ENCODE results near the gene TSPYL2.
A peak's percentile ranks its signal among the peaks of the same experiment; 100 is the strongest.

Gene TSPYL2

GRCh38 chrX:53081925-53082772, at the start of gene TSPYL2:
Gene TSPYL2, plus strand, starts transcription at chrX:53082367. Its CDS starts 132 bp downstream, at chrX:53082499.
- DNase-seq = peak; percentile 90

DNA sequence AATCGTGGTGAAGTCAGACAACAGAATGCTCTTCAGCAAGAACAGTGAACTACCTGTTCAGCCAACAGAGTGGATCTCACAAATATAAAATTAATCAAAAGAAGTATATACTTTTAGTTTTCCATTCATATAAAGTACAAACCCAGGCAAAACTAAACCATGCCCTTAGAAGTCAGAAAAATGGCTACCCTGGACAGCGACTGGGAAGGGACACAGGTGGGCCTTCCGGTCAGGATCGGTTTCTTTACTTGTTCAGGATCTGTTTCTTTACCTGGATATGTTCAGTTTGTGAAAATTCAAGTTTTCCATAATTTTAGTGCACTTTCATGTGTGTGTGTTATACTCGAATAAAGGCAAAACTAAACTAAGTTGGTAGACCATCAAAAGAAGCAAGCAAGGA, 46.0 kb upstream of the TSPYL2 start:
- DNase-seq = no peak

DNA sequence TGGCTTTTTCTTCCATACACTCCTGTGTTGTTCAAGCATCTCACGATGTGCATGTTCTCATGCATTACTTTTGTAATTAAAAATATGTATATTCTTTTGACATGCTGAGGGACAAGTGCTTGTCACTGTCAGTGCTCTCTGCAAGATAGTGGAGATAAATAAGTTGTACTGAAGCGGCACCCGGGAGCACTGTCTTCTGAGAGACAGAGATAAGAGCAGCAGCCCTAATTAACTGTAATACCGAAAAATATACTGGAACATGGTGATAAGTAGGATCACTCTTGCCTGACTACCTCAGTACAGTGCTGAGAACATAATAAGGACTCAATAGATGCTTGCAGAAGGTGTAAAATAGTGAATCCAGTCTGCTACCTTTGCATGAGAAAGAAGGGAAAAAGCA, 42.9 kb upstream of the TSPYL2 start:
- DNase-seq = no peak

- no peak for DNase-seq
Measured at GRCh38 chrX:53044995-53045394, 37.2 kb upstream of the TSPYL2 start.

DNA sequence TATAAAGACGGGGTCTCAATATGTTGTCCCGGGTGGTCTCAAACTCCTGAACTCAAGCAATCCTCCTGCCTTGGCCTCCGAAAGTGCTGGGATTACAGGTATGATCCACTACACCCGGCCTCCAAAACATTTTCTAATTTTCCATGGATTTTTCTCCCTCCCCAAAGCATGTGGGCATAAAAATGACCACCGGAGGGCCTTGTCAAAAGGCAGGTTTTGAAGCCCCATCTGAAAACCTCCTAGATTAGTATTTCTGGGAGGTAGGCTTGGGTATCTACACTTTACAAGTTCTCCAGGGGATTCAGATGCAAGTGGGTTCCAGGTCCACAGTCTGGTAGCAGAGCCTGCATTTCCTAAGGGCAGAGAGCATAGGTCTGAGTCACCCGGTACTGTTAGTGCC, 34.9 kb upstream of the TSPYL2 start:
- DNase-seq = no peak

DNA sequence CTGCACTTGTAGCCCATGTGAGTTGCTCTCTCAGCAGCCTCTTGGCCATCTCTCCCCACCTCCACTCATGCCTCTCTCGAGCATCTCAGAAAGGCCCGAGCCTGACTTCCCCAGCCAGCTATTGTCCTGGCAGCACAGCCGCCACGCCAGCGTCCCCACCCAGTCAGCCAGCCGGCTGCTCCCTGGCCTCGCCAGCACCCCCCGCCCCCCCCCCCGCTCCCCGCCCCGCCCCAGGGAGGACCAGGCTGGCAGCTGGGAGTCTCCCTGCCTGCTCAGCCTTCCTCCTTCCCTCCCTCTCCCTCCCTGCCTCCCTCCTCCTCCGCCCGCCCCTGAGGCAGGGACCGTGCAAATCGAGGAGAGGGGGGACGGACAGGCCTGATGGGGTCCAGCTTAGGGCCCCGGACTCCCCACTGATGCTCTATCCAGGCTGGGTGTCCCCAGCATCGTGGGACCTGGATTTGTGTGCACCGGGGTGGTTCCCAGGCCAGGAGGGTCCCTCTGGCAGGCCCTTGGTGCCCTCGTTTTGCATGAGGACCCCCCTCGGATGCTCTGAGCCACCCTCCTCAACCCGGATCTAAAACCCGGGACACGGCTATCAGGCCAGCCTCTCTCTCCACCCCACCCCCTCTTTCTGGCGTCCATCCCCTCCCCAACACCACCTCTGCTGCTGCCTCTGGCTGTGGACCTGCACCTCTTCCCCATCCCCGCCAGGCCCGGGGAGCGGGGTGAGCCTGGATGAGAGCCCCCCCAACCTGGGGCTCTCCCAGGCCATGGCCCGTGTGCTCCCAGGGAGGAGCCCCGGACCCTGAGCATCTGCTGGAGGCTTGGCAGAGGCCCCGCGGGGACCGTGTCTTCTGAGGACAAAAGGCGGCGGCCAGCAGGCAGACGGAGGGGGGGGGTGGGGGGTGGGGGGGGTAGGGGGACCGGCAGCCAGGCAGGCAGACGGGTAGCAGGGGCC, 33.7 kb upstream of the TSPYL2 start, which contains the start of gene GPR173:
GPR173 (plus strand) TSS at position 621 of the 958 bp plus-strand sequence. CDS start 27,833 bp downstream, outside the sequence.
- peak; percentile 33 for DNase-seq

DNA sequence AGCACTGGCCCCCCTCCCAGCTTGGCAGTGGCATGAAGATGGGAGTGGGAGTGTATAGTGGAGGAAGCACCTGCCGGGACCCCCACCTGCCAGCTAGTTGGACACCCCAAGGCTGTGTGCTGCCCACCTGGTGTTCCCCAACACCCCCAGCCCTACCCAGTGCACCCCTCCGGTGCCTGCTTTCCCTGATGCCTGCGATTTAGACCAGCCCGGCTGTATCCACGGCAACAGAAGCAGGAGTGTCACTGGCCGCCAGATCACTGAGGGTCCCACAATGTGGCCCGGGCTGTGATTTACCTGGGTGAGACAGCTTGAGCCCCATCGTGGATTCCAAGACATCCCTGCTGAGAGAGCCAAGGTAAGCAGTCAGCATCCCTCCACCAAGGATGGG, 33.0 kb upstream of the TSPYL2 start:
- no peak for DNase-seq

DNA sequence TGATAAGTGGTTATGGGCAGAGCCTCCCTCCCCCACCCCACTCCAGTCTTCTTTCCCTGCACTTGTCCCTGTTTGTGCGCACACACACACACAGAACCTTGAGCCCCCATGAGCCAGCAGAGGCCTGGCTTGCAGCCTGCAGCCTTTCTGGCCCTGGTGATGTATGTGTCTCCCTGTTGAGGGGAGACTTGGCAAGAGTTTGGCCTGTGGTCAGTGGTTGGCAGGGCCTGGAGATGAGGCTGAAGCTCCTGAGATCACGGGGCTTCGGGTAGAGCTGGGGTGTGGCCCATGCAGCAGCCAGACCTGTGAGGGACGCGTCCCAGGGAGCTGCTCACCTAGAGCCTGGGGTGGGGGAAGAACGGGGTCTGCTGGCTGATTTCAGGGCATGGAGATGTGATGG, 31.3 kb upstream of the TSPYL2 start:
- DNase-seq = no peak

- DNase-seq = no peak
Measured at GRCh38 chrX:53055244-53055849, 26.8 kb upstream of the TSPYL2 start.

GRCh38 chrX:53056292-53056691, 25.9 kb upstream of the TSPYL2 start:
- DNase-seq = no peak

- no peak for DNase-seq
Measured at GRCh38 chrX:53065104-53065503, 17.1 kb upstream of the TSPYL2 start.

DNA sequence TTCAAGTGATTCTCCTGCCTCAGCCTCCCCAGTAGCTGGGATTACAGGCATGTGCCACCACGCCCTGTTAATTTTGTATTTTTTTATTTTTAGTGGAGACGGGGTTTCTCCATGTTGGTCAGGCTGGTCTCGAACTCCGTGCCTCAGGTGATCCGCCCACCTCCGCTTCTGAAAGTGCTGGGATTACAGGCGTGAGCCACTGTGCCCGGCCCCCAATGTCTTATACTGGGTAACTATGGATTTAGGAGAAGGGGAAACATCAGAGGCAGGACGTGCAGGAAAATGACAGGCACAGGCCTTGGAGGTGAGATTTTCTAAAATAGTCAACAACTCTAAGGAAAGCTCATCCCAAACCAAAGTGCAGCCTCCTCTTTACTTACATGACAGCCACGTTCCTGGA, 11.1 kb upstream of the TSPYL2 start:
- no peak for DNase-seq

DNA sequence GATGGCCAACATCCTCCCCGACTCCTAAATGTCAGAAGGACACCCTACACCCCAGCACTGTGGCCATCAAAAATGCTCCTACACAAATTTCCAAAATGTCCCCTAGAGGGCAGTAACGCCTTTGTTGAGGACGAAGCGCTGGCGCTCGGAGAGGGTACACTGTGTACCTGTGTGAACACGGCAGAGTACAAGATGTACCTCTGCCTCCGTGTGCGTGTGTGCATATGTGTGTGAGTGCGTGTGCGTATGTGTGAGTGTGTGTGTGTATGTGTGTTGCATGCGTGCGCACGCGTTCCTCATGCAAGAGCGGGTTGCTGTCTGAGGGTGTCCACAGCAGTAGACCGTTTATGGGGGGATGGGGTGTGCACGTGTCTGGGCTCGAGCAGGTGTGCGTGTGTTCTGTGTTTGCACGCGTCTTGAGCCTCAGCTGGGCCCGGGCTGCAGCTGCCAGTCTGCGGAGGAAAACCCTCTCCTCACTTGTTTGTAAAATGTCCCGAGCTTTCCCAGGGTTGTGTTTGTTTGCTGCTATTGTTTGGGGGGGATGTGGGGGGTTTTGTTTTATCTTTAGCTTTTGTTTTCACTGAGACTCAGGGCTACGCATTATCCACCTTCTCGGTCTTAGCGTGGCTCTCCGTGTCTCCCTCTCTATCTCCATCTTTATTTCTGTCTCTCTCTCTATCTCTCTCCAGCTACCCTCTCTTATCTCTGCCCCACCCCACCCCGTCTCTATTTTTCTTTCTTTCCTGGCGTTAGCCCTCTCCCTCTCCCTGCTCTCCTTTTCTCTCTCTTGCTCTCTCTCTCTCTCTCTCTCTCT, 10.4 kb upstream of the TSPYL2 start:
- DNase-seq = peak; percentile 68

DNA sequence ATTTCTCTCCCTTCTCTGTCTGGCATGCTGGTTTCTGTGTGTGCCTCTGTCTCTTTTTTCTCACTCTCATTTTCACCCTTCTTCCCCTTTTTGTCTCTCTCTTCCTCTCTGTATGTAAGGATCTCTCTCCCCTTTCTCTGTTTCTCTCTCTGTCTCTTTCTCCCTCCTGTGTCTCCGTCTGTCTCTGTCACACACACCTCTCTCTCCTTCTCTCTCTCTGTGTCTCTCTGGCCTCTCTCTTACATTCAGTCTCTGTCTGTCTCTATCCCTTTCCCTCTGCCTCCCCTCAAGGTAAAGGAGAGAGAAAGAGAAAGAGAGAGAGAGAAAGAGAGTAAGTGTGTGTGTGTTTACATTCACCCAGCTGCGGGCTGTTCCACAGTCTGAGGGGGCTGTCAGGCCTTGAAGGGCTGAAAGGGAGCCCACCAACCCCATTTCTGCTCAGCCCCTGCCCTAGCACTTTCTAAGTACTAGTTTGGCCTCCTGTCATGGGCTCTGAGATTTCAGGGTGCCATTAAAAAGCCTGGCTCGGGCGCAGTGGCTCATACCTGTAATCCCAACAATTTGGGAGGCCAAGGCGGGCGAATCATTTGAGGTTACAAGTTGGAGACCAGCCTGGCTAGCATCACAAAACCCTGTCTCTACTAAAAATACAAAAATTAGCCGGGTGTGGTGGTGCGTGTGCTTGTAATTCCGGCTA, 9.6 kb upstream of the TSPYL2 start:
- no peak for DNase-seq

GRCh38 chrX:53073115-53073586, 9.0 kb upstream of the TSPYL2 start:
- DNase-seq = peak; percentile 45

DNA sequence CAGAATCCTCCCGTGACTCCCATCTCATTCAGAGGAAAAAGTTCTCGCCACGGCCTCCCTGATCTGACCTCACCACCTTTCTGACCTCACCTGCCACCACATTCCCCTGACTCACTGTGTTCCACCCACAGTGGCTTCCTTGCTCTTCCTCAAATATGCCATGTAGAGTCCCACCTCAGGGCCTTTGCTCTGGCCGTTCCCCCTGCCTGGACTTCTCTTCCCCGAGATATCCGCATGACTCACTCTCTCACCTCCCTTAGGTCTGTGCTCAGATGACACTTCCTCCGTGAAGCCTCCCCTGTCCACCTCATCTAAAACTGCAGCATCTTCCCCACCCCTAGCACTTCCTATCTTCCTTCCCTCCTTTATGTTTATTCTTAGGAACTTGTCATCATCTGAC, 7.2 kb upstream of the TSPYL2 start:
- DNase-seq = no peak

DNA sequence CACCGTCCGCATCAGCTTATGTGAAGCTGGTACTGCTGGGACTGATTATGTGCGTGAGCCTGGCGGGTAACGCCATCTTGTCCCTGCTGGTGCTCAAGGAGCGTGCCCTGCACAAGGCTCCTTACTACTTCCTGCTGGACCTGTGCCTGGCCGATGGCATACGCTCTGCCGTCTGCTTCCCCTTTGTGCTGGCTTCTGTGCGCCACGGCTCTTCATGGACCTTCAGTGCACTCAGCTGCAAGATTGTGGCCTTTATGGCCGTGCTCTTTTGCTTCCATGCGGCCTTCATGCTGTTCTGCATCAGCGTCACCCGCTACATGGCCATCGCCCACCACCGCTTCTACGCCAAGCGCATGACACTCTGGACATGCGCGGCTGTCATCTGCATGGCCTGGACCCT, 5.5 kb upstream of the TSPYL2 start:
- DNase-seq = no peak

DNA sequence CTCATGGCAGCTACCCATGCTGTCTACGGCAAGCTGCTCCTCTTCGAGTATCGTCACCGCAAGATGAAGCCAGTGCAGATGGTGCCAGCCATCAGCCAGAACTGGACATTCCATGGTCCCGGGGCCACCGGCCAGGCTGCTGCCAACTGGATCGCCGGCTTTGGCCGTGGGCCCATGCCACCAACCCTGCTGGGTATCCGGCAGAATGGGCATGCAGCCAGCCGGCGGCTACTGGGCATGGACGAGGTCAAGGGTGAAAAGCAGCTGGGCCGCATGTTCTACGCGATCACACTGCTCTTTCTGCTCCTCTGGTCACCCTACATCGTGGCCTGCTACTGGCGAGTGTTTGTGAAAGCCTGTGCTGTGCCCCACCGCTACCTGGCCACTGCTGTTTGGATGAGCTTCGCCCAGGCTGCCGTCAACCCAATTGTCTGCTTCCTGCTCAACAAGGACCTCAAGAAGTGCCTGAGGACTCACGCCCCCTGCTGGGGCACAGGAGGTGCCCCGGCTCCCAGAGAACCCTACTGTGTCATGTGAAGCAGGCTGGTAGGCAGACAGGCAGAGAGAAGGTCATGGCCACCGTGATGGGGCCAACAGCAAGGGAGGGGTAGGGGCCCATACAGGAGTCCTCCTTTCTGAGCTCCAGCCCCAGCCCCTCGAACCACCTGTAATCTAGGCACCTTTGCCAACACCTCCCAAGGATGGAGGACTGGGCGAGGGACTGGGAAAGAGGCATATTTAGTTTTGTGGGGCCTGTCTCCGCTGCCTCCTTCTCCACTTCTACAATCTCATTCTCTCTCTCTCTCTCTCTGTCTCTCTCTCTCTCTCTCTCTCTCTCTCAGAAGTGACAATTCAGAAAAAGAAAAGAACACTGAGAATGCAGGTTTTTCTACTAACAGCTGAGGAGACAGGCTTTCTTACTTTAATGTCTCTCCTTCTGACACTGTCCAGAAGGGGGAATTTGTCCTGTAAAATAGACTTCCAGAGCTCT, 4.7 kb upstream of the TSPYL2 start:
- no peak for DNase-seq

- DNase-seq = no peak
Measured at GRCh38 chrX:53078943-53079342, 3.2 kb upstream of the TSPYL2 start.
